Measurements from ENCODE around the gene PDE1A.

- TF ChIP-seq TAF1 (IDR thresholded peaks at IDR 0.05; ENCODE audit: borderline replicate concordance, insufficient read depth, low read length) (no peak), SIN3A (IDR thresholded peaks at IDR 0.05; ENCODE audit: borderline replicate concordance, insufficient read depth, low read length) (no peak), POLR2AphosphoS5 (IDR thresholded peaks at IDR 0.05; ENCODE audit: low read depth, low read length) (no peak)
These were observed 309.6 kb downstream of the PDE1A start for GRCh38 chr2:182117196-182117595.
